WTC11 (cell line): Measurements from ENCODE around the gene PTGER1. TPM values are rescaled to one million over a fixed set of nuclear protein-coding genes. Genes with fewer than 3 reads are reported as not detected.

Experiments
- ATAC-seq: fragments of 200-7000 bp; cut with Tn5 transposase; 2 replicates; pipeline ENCODE4 v1.10.0; 2021; ENCODE audit warnings: mild to moderate bottlenecking, moderate library complexity
- CTCF ChIA-PET: fragments of 300-600 bp; sonication (Branson Sonifier 250); formaldehyde crosslinking; loops from one replicate; lab custom pipeline; 2021; ENCODE audit warnings: antibody characterized with exemption; lab: Charles Lee
- POLR2A ChIA-PET: fragments of 350-600 bp; sonication (Branson Sonifier 250); formaldehyde crosslinking; loops from one replicate; lab custom pipeline; 2021; ENCODE audit warnings: antibody characterized with exemption; lab: Charles Lee
- DNase-seq: peaks from one replicate; pipeline ENCODE4 v3.0.0; 2021; ENCODE audit warnings: low spot score
- H3K27ac Mint-ChIP-seq: 2 replicates; pipeline ENCODE4 v1.8.0; 2021; ENCODE audit warnings: mixed read lengths
- H3K27me3 Mint-ChIP-seq: 2 replicates; pipeline ENCODE4 v1.8.0; 2021; ENCODE audit warnings: low read depth, mild to moderate bottlenecking, moderate library complexity, mixed read lengths
- H3K36me3 Mint-ChIP-seq: 2 replicates; pipeline ENCODE4 v1.8.0; 2021; ENCODE audit warnings: mixed read lengths
- H3K4me1 Mint-ChIP-seq: 2 replicates; pipeline ENCODE4 v1.8.0; 2022; ENCODE audit warnings: mixed read lengths
- H3K4me3 Mint-ChIP-seq: 2 replicates; pipeline ENCODE4 v1.8.0; 2021; ENCODE audit warnings: mild to moderate bottlenecking, moderate library complexity, mixed read lengths
- H3K9me3 Mint-ChIP-seq: 2 replicates; pipeline ENCODE4 v1.8.0; 2021; ENCODE audit warnings: mixed read lengths
- AR ChIP-seq: fragments of 250-450 bp; sonication (Bioruptor Pico); IDR thresholded peaks from 2 replicates; pipeline ENCODE4 v1.9.0; 2021; ENCODE audit warnings: mild to moderate bottlenecking
- ARID4B ChIP-seq: sonication (generic); formaldehyde crosslinking; IDR thresholded peaks from 2 replicates; pipeline ENCODE4 v1.8.0; 2023; ENCODE audit warnings: missing genetic modification reagents, mild to moderate bottlenecking, borderline replicate concordance
- CREB1 ChIP-seq: sonication (generic); formaldehyde crosslinking; IDR thresholded peaks from 2 replicates; pipeline ENCODE4 v1.8.0; 2023; ENCODE audit warnings: mild to moderate bottlenecking, missing genetic modification reagents
- CREM ChIP-seq: sonication (generic); formaldehyde crosslinking; IDR thresholded peaks from 2 replicates; pipeline ENCODE4 v1.8.1; 2022; ENCODE audit warnings: mild to moderate bottlenecking, missing genetic modification reagents, moderate library complexity
- ESRRA ChIP-seq: sonication (generic); formaldehyde crosslinking; IDR thresholded peaks from 2 replicates; pipeline ENCODE4 v1.8.1; 2022; ENCODE audit warnings: mild to moderate bottlenecking, missing genetic modification reagents, borderline replicate concordance
- FOXK1 ChIP-seq: sonication (generic); formaldehyde crosslinking; IDR thresholded peaks from 2 replicates; pipeline ENCODE4 v1.8.0; 2022; ENCODE audit warnings: mild to moderate bottlenecking, moderate library complexity, missing genetic modification reagents
- FOXP1 ChIP-seq: sonication (generic); formaldehyde crosslinking; IDR thresholded peaks from 2 replicates; pipeline ENCODE4 v1.8.0; 2022; ENCODE audit warnings: missing genetic modification reagents, mild to moderate bottlenecking, moderate library complexity, borderline replicate concordance
- MYBL2 ChIP-seq: sonication (generic); formaldehyde crosslinking; IDR thresholded peaks from 2 replicates; pipeline ENCODE4 v1.8.1; 2023; ENCODE audit warnings: mild to moderate bottlenecking, moderate library complexity, missing genetic modification reagents
- NFATC4 ChIP-seq: fragments of 250-450 bp; sonication (Bioruptor Pico); IDR thresholded peaks from 2 replicates; pipeline ENCODE4 v1.9.0; 2021; ENCODE audit warnings: mild to moderate bottlenecking
- SMAD3 ChIP-seq: sonication (generic); formaldehyde crosslinking; IDR thresholded peaks from 2 replicates; pipeline ENCODE4 v1.8.0; 2022; ENCODE audit warnings: missing genetic modification reagents, mild to moderate bottlenecking, borderline replicate concordance
- TEAD1 ChIP-seq: sonication (generic); formaldehyde crosslinking; IDR thresholded peaks from 2 replicates; pipeline ENCODE4 v1.8.0; 2022; ENCODE audit warnings: mild to moderate bottlenecking, missing genetic modification reagents
- TEAD4 ChIP-seq: sonication (generic); formaldehyde crosslinking; IDR thresholded peaks from 2 replicates; pipeline ENCODE4 v1.8.0; 2022; ENCODE audit warnings: mild to moderate bottlenecking, missing genetic modification reagents
- TP53 ChIP-seq: sonication (generic); formaldehyde crosslinking; IDR thresholded peaks from 2 replicates; pipeline ENCODE4 v1.8.1; 2023; ENCODE audit warnings: mild to moderate bottlenecking, missing genetic modification reagents
- ZNF219 ChIP-seq: sonication (generic); formaldehyde crosslinking; IDR thresholded peaks from 2 replicates; pipeline ENCODE4 v1.8.0; 2023; ENCODE audit warnings: missing genetic modification reagents, mild to moderate bottlenecking, borderline replicate concordance
- ZNF232 ChIP-seq: sonication (generic); formaldehyde crosslinking; IDR thresholded peaks from 2 replicates; pipeline ENCODE4 v1.8.0; 2022; ENCODE audit warnings: mild to moderate bottlenecking, missing genetic modification reagents
- ZNF423 ChIP-seq: fragments of 250-450 bp; sonication (Bioruptor Pico); IDR thresholded peaks from 2 replicates; pipeline ENCODE4 v2.1.2; 2022; ENCODE audit warnings: mild to moderate bottlenecking, moderate library complexity
- ZSCAN18 ChIP-seq: fragments of 250-450 bp; sonication (Bioruptor Pico); IDR thresholded peaks from 2 replicates; pipeline ENCODE4 v2.1.2; 2022; ENCODE audit warnings: mild to moderate bottlenecking, moderate library complexity
- total RNA-seq: library from RNA; stranded (reverse); gene quantifications from 3 replicates; pipeline ENCODE4 v1.2.3, GENCODE V29; 2021
- TF ChIP-seq, protein P1 (sequence below): sonication (generic); formaldehyde crosslinking; IDR thresholded peaks from 2 replicates; pipeline ENCODE4 v1.8.1; 2022; ENCODE audit warnings: low read depth, mild to moderate bottlenecking, moderate library complexity, missing genetic modification reagents, borderline replicate concordance
- TF ChIP-seq, protein P2 (sequence below): sonication (generic); formaldehyde crosslinking; IDR thresholded peaks from 2 replicates; pipeline ENCODE4 v1.8.1; 2023; ENCODE audit warnings: mild to moderate bottlenecking, missing genetic modification reagents, moderate library complexity

The PTGER1 gene
- total RNA-seq, 1 experiment from 2014 or later: 0.68 TPM

DNA sequence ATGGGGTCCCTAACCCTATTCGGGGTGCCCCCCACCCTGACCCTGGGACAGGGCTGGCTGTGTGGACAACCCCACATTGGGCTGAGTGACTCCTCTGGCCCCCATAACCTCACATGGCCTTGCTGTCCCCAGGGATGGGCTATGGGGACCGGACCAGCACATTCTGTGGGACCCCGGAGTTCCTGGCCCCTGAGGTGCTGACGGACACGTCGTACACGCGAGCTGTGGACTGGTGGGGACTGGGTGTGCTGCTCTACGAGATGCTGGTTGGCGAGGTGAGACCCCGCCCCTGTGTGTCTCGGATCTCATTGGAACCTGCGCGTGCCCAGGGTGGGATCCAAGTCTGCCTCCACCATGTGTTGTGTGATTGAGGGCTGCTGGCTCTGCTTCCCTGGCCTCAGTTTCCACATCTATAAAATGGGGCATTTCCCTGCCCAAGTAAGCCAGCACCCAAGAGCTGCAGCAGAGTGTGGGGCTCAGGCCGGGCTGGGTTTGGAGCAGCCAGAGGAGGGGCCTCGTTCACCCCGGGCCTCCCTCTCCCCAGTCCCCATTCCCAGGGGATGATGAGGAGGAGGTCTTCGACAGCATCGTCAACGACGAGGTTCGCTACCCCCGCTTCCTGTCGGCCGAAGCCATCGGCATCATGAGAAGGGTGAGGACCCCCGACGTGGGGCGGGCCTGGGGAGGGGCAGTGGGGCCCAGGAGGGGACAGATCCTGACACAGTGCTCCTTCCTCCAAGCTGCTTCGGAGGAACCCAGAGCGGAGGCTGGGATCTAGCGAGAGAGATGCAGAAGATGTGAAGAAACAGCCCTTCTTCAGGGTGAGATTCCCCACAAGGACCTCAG is 4.9 kb downstream of the PTGER1 start:
- no peak overlapping the region for H3K4me3 Mint-ChIP-seq
- ChIA-PET POLR2A (no interaction called here), CTCF (no interaction called here)
- no peak for TF ChIP-seq TP53 (CRISPR knock-in tag)
- TF ChIP-seq ZNF232 (CRISPR knock-in tag): no peak
- DNase-seq (no peak), ATAC-seq (no peak)
- H3K4me1 Mint-ChIP-seq: peaks cover 13% of the 10 kb centered on the region
- peaks cover 12% of the 10 kb centered on the region for H3K27me3 Mint-ChIP-seq
- H3K36me3 Mint-ChIP-seq: peaks cover 21% of the 10 kb centered on the region
- no peaks in the 10 kb centered on the region for H3K9me3 Mint-ChIP-seq
- H3K27ac Mint-ChIP-seq: no peak overlapping the region

DNA sequence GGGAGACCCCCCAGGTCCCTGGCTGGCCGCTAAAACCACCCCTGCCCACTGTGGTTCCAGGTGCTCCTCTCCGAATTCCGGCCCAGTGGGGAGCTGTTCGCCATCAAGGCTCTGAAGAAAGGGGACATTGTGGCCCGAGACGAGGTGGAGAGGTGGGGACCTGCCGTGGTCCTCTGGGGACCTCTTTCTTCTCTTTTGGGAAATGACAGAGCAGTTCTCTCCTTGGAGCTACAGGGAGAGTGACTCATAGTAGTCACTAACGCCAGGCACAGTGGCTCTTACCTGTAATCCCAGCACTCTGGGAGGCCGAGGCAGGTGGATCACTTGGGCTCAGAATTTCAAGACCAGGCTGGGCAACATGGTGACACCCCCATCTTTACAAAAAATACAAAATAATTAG is 7.3 kb downstream of the PTGER1 start:
- H3K9me3 Mint-ChIP-seq: no peaks in the 10 kb centered on the region
- peaks cover 1% of the 10 kb centered on the region for H3K4me1 Mint-ChIP-seq
- no peak for ATAC-seq
- no peak overlapping the region for H3K27ac Mint-ChIP-seq
- H3K4me3 Mint-ChIP-seq: no peak overlapping the region
- H3K27me3 Mint-ChIP-seq: peaks cover 3% of the 10 kb centered on the region; the same call in 1 of the 2 replicates
- CTCF ChIA-PET: interaction anchor here (0.6 to 1.7 kb wide), 8 partner anchors 12 to 327 kb away, joined by 3 to 15 read pairs (median 6); partner anchors contain the start of gene GIPC1
- peaks cover 34% of the 10 kb centered on the region for H3K36me3 Mint-ChIP-seq
- POLR2A ChIA-PET: interaction anchor here (1.4 kb wide), 1 partner anchor 18 kb away, joined by 4 read pairs; no protein-coding TSS in a partner anchor
- DNase-seq: no peak
- TF ChIP-seq FOXK1 (CRISPR knock-in tag) (no peak), ARID4B (CRISPR knock-in tag) (no peak), ZNF423 (no peak), CREB1 (CRISPR knock-in tag) (no peak), NFATC4 (CRISPR knock-in tag) (no peak), TEAD1 (CRISPR knock-in tag) (no peak), ZSCAN18 (no peak), MYBL2 (CRISPR knock-in tag) (no peak), ZNF232 (CRISPR knock-in tag) (no peak), ESRRA (CRISPR knock-in tag) (no peak), TEAD4 (CRISPR knock-in tag) (no peak), ZNF219 (CRISPR knock-in tag) (no peak), SMAD3 (no peak), FOXP1 (CRISPR knock-in tag) (no peak), CREM (CRISPR knock-in tag) (no peak), AR (no peak)
- TF ChIP-seq, protein P1, sequence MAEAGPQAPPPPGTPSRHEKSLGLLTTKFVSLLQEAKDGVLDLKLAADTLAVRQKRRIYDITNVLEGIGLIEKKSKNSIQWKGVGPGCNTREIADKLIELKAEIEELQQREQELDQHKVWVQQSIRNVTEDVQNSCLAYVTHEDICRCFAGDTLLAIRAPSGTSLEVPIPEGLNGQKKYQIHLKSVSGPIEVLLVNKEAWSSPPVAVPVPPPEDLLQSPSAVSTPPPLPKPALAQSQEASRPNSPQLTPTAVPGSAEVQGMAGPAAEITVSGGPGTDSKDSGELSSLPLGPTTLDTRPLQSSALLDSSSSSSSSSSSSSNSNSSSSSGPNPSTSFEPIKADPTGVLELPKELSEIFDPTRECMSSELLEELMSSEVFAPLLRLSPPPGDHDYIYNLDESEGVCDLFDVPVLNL (CRISPR knock-in tag): no peak
- TF ChIP-seq, protein P2, sequence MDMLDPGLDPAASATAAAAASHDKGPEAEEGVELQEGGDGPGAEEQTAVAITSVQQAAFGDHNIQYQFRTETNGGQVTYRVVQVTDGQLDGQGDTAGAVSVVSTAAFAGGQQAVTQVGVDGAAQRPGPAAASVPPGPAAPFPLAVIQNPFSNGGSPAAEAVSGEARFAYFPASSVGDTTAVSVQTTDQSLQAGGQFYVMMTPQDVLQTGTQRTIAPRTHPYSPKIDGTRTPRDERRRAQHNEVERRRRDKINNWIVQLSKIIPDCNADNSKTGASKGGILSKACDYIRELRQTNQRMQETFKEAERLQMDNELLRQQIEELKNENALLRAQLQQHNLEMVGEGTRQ (CRISPR knock-in tag): no peak
